Muscle of leg (tissue), 11 donors: ENCODE data around the gene MMP23B. TPM values are rescaled to one million over a fixed set of nuclear protein-coding genes. Genes with fewer than 3 reads are reported as not detected.
"Not testable (repeated sequence)": the region's sequence is repeated elsewhere in the genome, so short reads cannot be mapped to it uniquely, and the experiment has no call there.

ENCODE experiments used
- DNase-seq: peaks from one replicate; pipeline ENCODE4 v3.0.0; 2013
- H3K27ac ChIP-seq: one replicate; pipeline ENCODE4 v1.5.1; 2013; ENCODE audit warnings: mild to moderate bottlenecking, low read length, control low read depth
- H3K27me3 ChIP-seq: one replicate; pipeline ENCODE4 v1.6.1; 2013; ENCODE audit warnings: low read length; ENCODE audit not compliant: control insufficient read depth, insufficient read depth
- H3K36me3 ChIP-seq: one replicate; pipeline ENCODE4 v1.6.1; 2013; ENCODE audit warnings: low read length; ENCODE audit not compliant: control insufficient read depth, insufficient read depth
- H3K4me1 ChIP-seq: one replicate; pipeline ENCODE4 v1.6.1; 2013; ENCODE audit warnings: low read length; ENCODE audit not compliant: control insufficient read depth, insufficient read depth
- H3K4me3 ChIP-seq: one replicate; pipeline ENCODE4 v1.5.1; 2013; ENCODE audit warnings: low read length, control low read depth
- H3K9me3 ChIP-seq: replicated peaks from 2 replicates; pipeline ENCODE4 v1.6.1; 2013; ENCODE audit warnings: low read depth, low read length; ENCODE audit not compliant: control insufficient read depth
- WGBS: methylation state at CpG from one replicate; pipeline ENCODE4 v1.1.5; 2013; ENCODE audit warnings: missing lambda C conversion rate; ENCODE audit not compliant: insufficient coverage; 5-methylcytosine and 5-hydroxymethylcytosine counted together
- polyA plus RNA-seq, 8 donors: library from polyadenylated mRNA; unstranded; fragments of 120-200 nt; gene quantifications; one replicate each; pipeline versions ENCODE4 v1.2.1 to v1.2.3, GENCODE V29; 2013; ENCODE audit warnings: inconsistent platforms in 1 of 8, low replicate concordance in 1 of 8; ENCODE audit not compliant: insufficient read length in 8 of 8, insufficient read depth in 1 of 8
- total RNA-seq: library from RNA; stranded (reverse); fragments of 120-200 nt; gene quantifications from one replicate; pipeline ENCODE4 v1.2.4, GENCODE V29; 2013

The MMP23B gene
- total and polyA plus RNA-seq, 9 donors, result 27.6 to 55.6 (median 36.9) TPM

- not testable (repeated sequence) for H3K9me3 ChIP-seq, DNase-seq, H3K4me3 ChIP-seq, H3K4me1 ChIP-seq, H3K27ac ChIP-seq
- no CpG with 5 or more reads among the region's 35 CpGs for WGBS
- Histone ChIP-seq H3K36me3 (peaks cover 16% of the 10 kb centered on the region), H3K27me3 (peaks cover 13% of the 10 kb centered on the region)
Observed at GRCh38 chr1:1633409-1633808, 1.4 kb downstream of the MMP23B start.

- H3K4me3 ChIP-seq, H3K4me1 ChIP-seq, H3K27ac ChIP-seq, DNase-seq, H3K9me3 ChIP-seq: not testable (repeated sequence)
- H3K27me3 ChIP-seq, result peaks cover 13% of the 10 kb centered on the region
- peaks cover 21% of the 10 kb centered on the region for H3K36me3 ChIP-seq
- WGBS, result 96% methylated on average over 7 of the region's 13 CpGs
Observed at GRCh38 chr1:1634613-1635012, 2.6 kb downstream of the MMP23B start.

- H3K27ac ChIP-seq, H3K4me1 ChIP-seq, DNase-seq, H3K9me3 ChIP-seq, H3K27me3 ChIP-seq, H3K4me3 ChIP-seq: not testable (repeated sequence)
- 89% methylated on average over 33 of the region's 37 CpGs for WGBS
- H3K36me3 ChIP-seq, result peaks cover 22% of the 10 kb centered on the region
Observed at GRCh38 chr1:1636621-1637478, 4.9 kb downstream of the MMP23B start.

GRCh38 chr1:1637479-1637875 is 5.5 kb downstream of the MMP23B start:
- DNase-seq, H3K27ac ChIP-seq: not testable (repeated sequence)

GRCh38 chr1:1638528-1638927 is 6.6 kb downstream of the MMP23B start:
- H3K36me3 ChIP-seq, result peaks cover 22% of the 10 kb centered on the region
- H3K9me3 ChIP-seq, DNase-seq, H3K27me3 ChIP-seq, H3K27ac ChIP-seq, H3K4me1 ChIP-seq, H3K4me3 ChIP-seq: not testable (repeated sequence)
- WGBS, result no CpG with 5 or more reads among the region's 13 CpGs

More at GRCh38 chr1:1637479-1637875, 5.5 kb downstream of the MMP23B start:
- not testable (repeated sequence) for H3K4me3 ChIP-seq, H3K4me1 ChIP-seq, H3K27me3 ChIP-seq, H3K9me3 ChIP-seq
- WGBS, result 78% methylated on average over 3 of the region's 14 CpGs
- peaks cover 22% of the 10 kb centered on the region for H3K36me3 ChIP-seq

GRCh38 chr1:1639368-1639767 is 7.4 kb downstream of the MMP23B start:
- DNase-seq, H3K4me1 ChIP-seq, H3K27me3 ChIP-seq, H3K9me3 ChIP-seq, H3K4me3 ChIP-seq, H3K27ac ChIP-seq: not testable (repeated sequence)
- 96% methylated on average over 8 of the region's 16 CpGs for WGBS
- H3K36me3 ChIP-seq, result peaks cover 22% of the 10 kb centered on the region

- H3K4me1 ChIP-seq, H3K27me3 ChIP-seq, H3K4me3 ChIP-seq, H3K27ac ChIP-seq, DNase-seq, H3K9me3 ChIP-seq: not testable (repeated sequence)
- peaks cover 22% of the 10 kb centered on the region for H3K36me3 ChIP-seq
- no CpG with 5 or more reads among the region's 25 CpGs for WGBS
Observed at GRCh38 chr1:1640081-1640480, 8.1 kb downstream of the MMP23B start.

- DNase-seq, H3K4me1 ChIP-seq, H3K27me3 ChIP-seq, H3K27ac ChIP-seq, H3K4me3 ChIP-seq, H3K9me3 ChIP-seq: not testable (repeated sequence)
- 96% methylated on average over 6 of the region's 38 CpGs for WGBS
- H3K36me3 ChIP-seq, result peaks cover 22% of the 10 kb centered on the region
Observed at GRCh38 chr1:1640711-1641461, 8.9 kb downstream of the MMP23B start.

GRCh38 chr1:1646326-1646725 is 14.4 kb downstream of the MMP23B start:
- 60% methylated on average over 1 of the region's 5 CpGs for WGBS
- not testable (repeated sequence) for DNase-seq
- peaks cover 22% of the 10 kb centered on the region for H3K36me3 ChIP-seq

GRCh38 chr1:1647567-1648241 is 15.7 kb downstream of the MMP23B start:
- peaks cover 34% of the 10 kb centered on the region for H3K36me3 ChIP-seq
- H3K4me3 ChIP-seq, H3K27ac ChIP-seq, H3K4me1 ChIP-seq, H3K9me3 ChIP-seq, H3K27me3 ChIP-seq, DNase-seq: not testable (repeated sequence)
- 96% methylated on average over 11 of the region's 17 CpGs for WGBS

More at GRCh38 chr1:1646326-1646725, 14.4 kb downstream of the MMP23B start:
- H3K4me1 ChIP-seq, H3K27me3 ChIP-seq, H3K4me3 ChIP-seq, H3K9me3 ChIP-seq: not testable (repeated sequence)
- H3K27ac ChIP-seq, result peak overlapping the region; percentile 9
